Prostate gland (tissue), 2 donors: Measurements from ENCODE around the gene CNTN4. TPM values are rescaled to one million over a fixed set of nuclear protein-coding genes. Genes with fewer than 3 reads are reported as not detected.

Experiments used
- DNase-seq: peaks from one replicate; pipeline ENCODE4 v3.0.0-alpha.2; 2019; ENCODE audit warnings: low spot score
- H3K27ac ChIP-seq, 2 donors: fragments of 200-600 bp; sonication (generic); 2 replicates each; pipeline ENCODE4 v1.5.1; 2017 to 2019
- H3K27me3 ChIP-seq: fragments of 200-600 bp; sonication (generic); replicated peaks from 2 replicates; pipeline ENCODE4 v1.5.1; 2019; ENCODE audit not compliant: insufficient read depth
- H3K36me3 ChIP-seq, 2 donors: fragments of 200-600 bp; sonication (generic); 1 replicate in 1 of 2; 2 replicates in 1 of 2; pipeline versions ENCODE4 v1.5.1 to v1.8.1; 2017 to 2019
- H3K4me1 ChIP-seq: fragments of 200-600 bp; sonication (generic); replicated peaks from 2 replicates; pipeline ENCODE4 v1.5.1; 2019
- H3K4me3 ChIP-seq, 2 donors: fragments of 200-600 bp; sonication (generic); 2 replicates each; pipeline ENCODE4 v1.5.1; 2017 to 2019
- H3K9me3 ChIP-seq: fragments of 200-600 bp; sonication (generic); 2 replicates; pipeline ENCODE4 v1.5.1; 2017
- CTCF ChIP-seq, 4 experiments: fragments of 200-600 bp in 2 of 4; fragments of 450-650 bp in 2 of 4; sonication (generic) in 2 of 4; IDR thresholded peaks; 1 replicate in 3 of 4; 2 replicates in 1 of 4; pipeline ENCODE4 v1.5.1; 2016 to 2019; ENCODE audit warnings: antibody characterized with exemption in 4 of 4, mild to moderate bottlenecking in 2 of 4, moderate library complexity in 2 of 4
- POLR2A ChIP-seq: fragments of 450-650 bp; IDR thresholded peaks from one replicate; pipeline ENCODE4 v1.6.1; 2016; ENCODE audit warnings: antibody characterized with exemption, mild to moderate bottlenecking
- POLR2AphosphoS5 ChIP-seq: sonication (generic); formaldehyde crosslinking; IDR thresholded peaks from one replicate; pipeline ENCODE4 v1.6.1; 2017; ENCODE audit warnings: antibody characterized with exemption
- WGBS: methylation state at CpG from one replicate; pipeline ENCODE4 v1.1.5; 2018; 5-methylcytosine and 5-hydroxymethylcytosine counted together
- intact Hi-C: fragments of 100-400 bp; cut with DNase I; formaldehyde crosslinking; loops from one replicate; pipeline ENCODE4 v1.14.2; 2022
- total RNA-seq, 2 donors: library from RNA; depleted of rRNA; stranded (reverse); fragments of >200 nt; gene quantifications; one replicate each; pipeline ENCODE4 v1.1.0, GENCODE V29; 2016

The CNTN4 gene
- total RNA-seq, 2 donors from 2014 or later = 1.5 to 5.7 TPM

- no peaks in the 10 kb centered on the region for H3K27me3 ChIP-seq
- 93% methylated on average over 6 of the region's 6 CpGs for whole genome bisulfite sequencing
- H3K4me1 ChIP-seq = no peaks in the 10 kb centered on the region
- no peaks in the 10 kb centered on the region for H3K36me3 ChIP-seq
- no peaks in the 10 kb centered on the region for H3K9me3 ChIP-seq
- DNase-seq = no peak
- H3K27ac ChIP-seq = no peak overlapping the region
- H3K4me3 ChIP-seq = no peak overlapping the region
- intact Hi-C loops = no loop called here
- TF ChIP-seq CTCF (IDR thresholded peaks at IDR 0.05) (no peak), POLR2AphosphoS5 (no peak), POLR2A (no peak)
Observed at GRCh38 chr3:3101660-3102458, 1003.2 kb downstream of the CNTN4 start.

- WGBS = 84% methylated on average over 6 of the region's 6 CpGs
Observed at GRCh38 chr3:3102751-3103150, 1004.1 kb downstream of the CNTN4 start.

GRCh38 chr3:3105246-3105645, 1006.6 kb downstream of the CNTN4 start:
- no peaks in the 10 kb centered on the region for H3K4me1 ChIP-seq
- TF ChIP-seq POLR2AphosphoS5 = no peak
- TF ChIP-seq CTCF (IDR thresholded peaks at IDR 0.05) = no peak
- no peak for TF ChIP-seq POLR2A
- no peaks in the 10 kb centered on the region for H3K27me3 ChIP-seq
- intact Hi-C loops = no loop called here
- H3K36me3 ChIP-seq = no peaks in the 10 kb centered on the region
- no peaks in the 10 kb centered on the region for H3K9me3 ChIP-seq
- no peak for DNase-seq
- H3K27ac ChIP-seq = no peak overlapping the region
- 91% methylated on average over 3 of the region's 3 CpGs for WGBS
- H3K4me3 ChIP-seq = no peak overlapping the region

More at GRCh38 chr3:3102751-3103150, 1004.1 kb downstream of the CNTN4 start:
- intact Hi-C loops = no loop called here
- Histone ChIP-seq H3K27me3 (no peaks in the 10 kb centered on the region), H3K27ac (no peak overlapping the region), H3K9me3 (no peaks in the 10 kb centered on the region), H3K4me1 (no peaks in the 10 kb centered on the region), H3K36me3 (no peaks in the 10 kb centered on the region), H3K4me3 (no peak overlapping the region)
- TF ChIP-seq POLR2A (no peak), CTCF (IDR thresholded peaks at IDR 0.05) (no peak), POLR2AphosphoS5 (no peak)
- DNase-seq = no peak

- H3K9me3 ChIP-seq = no peaks in the 10 kb centered on the region
- H3K4me3 ChIP-seq = no peak overlapping the region
- H3K27me3 ChIP-seq = no peaks in the 10 kb centered on the region
- no peaks in the 10 kb centered on the region for H3K36me3 ChIP-seq
- intact Hi-C loops = no loop called here
- 68% methylated on average over 4 of the region's 4 CpGs for WGBS
- TF ChIP-seq POLR2AphosphoS5 (no peak), POLR2A (no peak), CTCF (IDR thresholded peaks at IDR 0.05) (no peak)
- H3K4me1 ChIP-seq = no peaks in the 10 kb centered on the region
- DNase-seq = no peak
- no peak overlapping the region for H3K27ac ChIP-seq
Observed at GRCh38 chr3:3105815-3106214, 1007.1 kb downstream of the CNTN4 start.

DNA sequence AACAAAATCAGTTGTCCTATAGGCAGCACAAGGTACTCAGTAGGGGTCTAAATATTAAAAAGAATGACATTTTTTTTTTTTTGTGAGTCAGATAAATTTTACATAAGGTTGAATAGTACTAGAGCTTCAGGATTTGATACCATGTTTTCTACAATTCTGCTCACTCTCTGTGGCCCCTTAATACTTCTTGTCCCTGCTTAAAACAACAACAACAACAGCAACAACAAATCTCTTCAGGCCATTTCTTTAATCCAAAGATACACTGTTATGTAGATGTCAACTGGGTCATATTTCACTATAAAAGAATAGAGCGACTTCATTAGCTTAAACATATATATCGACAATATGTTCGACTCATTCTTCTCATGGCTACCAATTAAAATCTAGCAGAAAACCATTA, 1008.5 kb downstream of the CNTN4 start:
- intact Hi-C loops = no loop called here
- Histone ChIP-seq H3K4me3 (no peak overlapping the region), H3K4me1 (no peaks in the 10 kb centered on the region), H3K27ac (no peak overlapping the region), H3K9me3 (no peaks in the 10 kb centered on the region), H3K27me3 (no peaks in the 10 kb centered on the region), H3K36me3 (no peaks in the 10 kb centered on the region)
- WGBS = 94% methylated on average over 3 of the region's 3 CpGs
- no peak for TF ChIP-seq POLR2A
- TF ChIP-seq POLR2AphosphoS5 = no peak
- no peak for TF ChIP-seq CTCF (IDR thresholded peaks at IDR 0.05)
- no peak for DNase-seq
